Measurements from ENCODE around the gene SCFD2. TPM values are rescaled to one million over a fixed set of nuclear protein-coding genes. Genes with fewer than 3 reads are reported as not detected.

Gene SCFD2
- total RNA-seq, 1 experiment from 2014 or later, result 12.4 TPM

DNA sequence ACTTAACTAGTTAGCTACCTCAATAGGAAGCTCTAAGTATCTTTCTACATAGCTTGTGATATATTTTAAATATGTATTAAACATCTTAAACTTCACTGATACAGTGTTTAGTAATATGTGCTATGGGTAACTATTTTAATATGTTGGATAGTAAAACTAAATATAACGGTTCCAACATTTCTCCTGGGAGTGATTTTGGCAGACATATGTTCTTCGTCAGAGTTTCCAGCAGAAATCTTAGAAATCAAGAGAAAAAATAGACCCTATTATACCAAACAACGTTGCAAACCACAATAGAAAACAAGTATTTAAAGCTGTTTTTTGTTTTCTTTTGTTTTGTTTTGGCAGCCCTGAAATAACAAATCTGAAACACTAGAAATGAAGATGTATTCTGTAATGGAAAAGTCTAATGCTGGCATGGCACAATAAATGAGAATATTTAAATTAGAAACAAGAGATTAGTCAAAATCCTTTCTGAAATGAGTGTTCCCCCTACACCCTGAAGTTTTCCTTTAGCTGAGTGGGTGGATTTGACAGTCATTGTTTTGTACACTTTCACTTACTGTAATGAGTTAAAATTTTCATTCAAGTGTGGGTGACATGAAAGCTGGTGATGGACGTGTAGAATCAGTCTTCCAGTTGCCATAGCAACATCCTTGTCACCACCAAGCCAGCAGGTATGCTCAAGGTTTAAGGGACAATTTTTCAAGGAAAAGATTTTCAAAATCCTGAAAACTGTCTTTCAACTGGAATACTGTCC, 233.5 kb downstream of the SCFD2 start:
- DNase-seq (ENCODE audit: low spot score) (no peak), ATAC-seq (no peak)
- Mint-ChIP-seq H3K4me3 (no peak overlapping the region), H3K27ac (no peak overlapping the region), H3K27me3 (ENCODE audit: low read depth) (no peaks in the 10 kb centered on the region), H3K9me3 (peaks cover 7% of the 10 kb centered on the region), H3K4me1 (no peaks in the 10 kb centered on the region), H3K36me3 (no peaks in the 10 kb centered on the region)
- TF ChIP-seq, protein P1, sequence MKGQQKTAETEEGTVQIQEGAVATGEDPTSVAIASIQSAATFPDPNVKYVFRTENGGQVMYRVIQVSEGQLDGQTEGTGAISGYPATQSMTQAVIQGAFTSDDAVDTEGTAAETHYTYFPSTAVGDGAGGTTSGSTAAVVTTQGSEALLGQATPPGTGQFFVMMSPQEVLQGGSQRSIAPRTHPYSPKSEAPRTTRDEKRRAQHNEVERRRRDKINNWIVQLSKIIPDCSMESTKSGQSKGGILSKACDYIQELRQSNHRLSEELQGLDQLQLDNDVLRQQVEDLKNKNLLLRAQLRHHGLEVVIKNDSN (CRISPR knock-in tag; IDR thresholded peaks at IDR 0.05), result no peak
- TF ChIP-seq, protein P2, sequence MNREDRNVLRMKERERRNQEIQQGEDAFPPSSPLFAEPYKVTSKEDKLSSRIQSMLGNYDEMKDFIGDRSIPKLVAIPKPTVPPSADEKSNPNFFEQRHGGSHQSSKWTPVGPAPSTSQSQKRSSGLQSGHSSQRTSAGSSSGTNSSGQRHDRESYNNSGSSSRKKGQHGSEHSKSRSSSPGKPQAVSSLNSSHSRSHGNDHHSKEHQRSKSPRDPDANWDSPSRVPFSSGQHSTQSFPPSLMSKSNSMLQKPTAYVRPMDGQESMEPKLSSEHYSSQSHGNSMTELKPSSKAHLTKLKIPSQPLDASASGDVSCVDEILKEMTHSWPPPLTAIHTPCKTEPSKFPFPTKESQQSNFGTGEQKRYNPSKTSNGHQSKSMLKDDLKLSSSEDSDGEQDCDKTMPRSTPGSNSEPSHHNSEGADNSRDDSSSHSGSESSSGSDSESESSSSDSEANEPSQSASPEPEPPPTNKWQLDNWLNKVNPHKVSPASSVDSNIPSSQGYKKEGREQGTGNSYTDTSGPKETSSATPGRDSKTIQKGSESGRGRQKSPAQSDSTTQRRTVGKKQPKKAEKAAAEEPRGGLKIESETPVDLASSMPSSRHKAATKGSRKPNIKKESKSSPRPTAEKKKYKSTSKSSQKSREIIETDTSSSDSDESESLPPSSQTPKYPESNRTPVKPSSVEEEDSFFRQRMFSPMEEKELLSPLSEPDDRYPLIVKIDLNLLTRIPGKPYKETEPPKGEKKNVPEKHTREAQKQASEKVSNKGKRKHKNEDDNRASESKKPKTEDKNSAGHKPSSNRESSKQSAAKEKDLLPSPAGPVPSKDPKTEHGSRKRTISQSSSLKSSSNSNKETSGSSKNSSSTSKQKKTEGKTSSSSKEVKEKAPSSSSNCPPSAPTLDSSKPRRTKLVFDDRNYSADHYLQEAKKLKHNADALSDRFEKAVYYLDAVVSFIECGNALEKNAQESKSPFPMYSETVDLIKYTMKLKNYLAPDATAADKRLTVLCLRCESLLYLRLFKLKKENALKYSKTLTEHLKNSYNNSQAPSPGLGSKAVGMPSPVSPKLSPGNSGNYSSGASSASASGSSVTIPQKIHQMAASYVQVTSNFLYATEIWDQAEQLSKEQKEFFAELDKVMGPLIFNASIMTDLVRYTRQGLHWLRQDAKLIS (CRISPR knock-in tag; IDR thresholded peaks at IDR 0.05; ENCODE audit: borderline replicate concordance), result no peak
- TF ChIP-seq GRHL2 (CRISPR knock-in tag; IDR thresholded peaks at IDR 0.05; ENCODE audit: insufficient replicate concordance, severe bottlenecking), result no peak
- no peak for TF ChIP-seq GABPB1 (CRISPR knock-in tag; IDR thresholded peaks at IDR 0.05)
- no peak for TF ChIP-seq ESRRA (CRISPR knock-in tag; IDR thresholded peaks at IDR 0.05; ENCODE audit: borderline replicate concordance)
- TF ChIP-seq ATF3 (CRISPR knock-in tag; conservative IDR thresholded peaks at IDR 0.05), result no peak
- TF ChIP-seq ZNF232 (CRISPR knock-in tag; IDR thresholded peaks at IDR 0.05), result no peak
- TF ChIP-seq MXD4 (CRISPR knock-in tag; IDR thresholded peaks at IDR 0.05; ENCODE audit: borderline replicate concordance), result no peak
- no peak for TF ChIP-seq ELF4 (CRISPR knock-in tag; IDR thresholded peaks at IDR 0.05; ENCODE audit: low read depth)
- TF ChIP-seq TP53 (CRISPR knock-in tag; IDR thresholded peaks at IDR 0.05), result no peak
- TF ChIP-seq ZNF512 (CRISPR knock-in tag; IDR thresholded peaks at IDR 0.05; ENCODE audit: borderline replicate concordance), result no peak
- TF ChIP-seq IRF2 (CRISPR knock-in tag; IDR thresholded peaks at IDR 0.05; ENCODE audit: borderline replicate concordance, low read depth), result no peak
- no peak for TF ChIP-seq ZSCAN18 (CRISPR knock-in tag; IDR thresholded peaks at IDR 0.05)
- TF ChIP-seq FOXK1 (CRISPR knock-in tag; IDR thresholded peaks at IDR 0.05), result no peak
- no peak for TF ChIP-seq ZNF121 (CRISPR knock-in tag; IDR thresholded peaks at IDR 0.05)
- TF ChIP-seq JAZF1 (CRISPR knock-in tag; IDR thresholded peaks at IDR 0.05), result no peak
- no peak for TF ChIP-seq ZNF263 (CRISPR knock-in tag; IDR thresholded peaks at IDR 0.05; ENCODE audit: low read depth)
- TF ChIP-seq, protein P3, sequence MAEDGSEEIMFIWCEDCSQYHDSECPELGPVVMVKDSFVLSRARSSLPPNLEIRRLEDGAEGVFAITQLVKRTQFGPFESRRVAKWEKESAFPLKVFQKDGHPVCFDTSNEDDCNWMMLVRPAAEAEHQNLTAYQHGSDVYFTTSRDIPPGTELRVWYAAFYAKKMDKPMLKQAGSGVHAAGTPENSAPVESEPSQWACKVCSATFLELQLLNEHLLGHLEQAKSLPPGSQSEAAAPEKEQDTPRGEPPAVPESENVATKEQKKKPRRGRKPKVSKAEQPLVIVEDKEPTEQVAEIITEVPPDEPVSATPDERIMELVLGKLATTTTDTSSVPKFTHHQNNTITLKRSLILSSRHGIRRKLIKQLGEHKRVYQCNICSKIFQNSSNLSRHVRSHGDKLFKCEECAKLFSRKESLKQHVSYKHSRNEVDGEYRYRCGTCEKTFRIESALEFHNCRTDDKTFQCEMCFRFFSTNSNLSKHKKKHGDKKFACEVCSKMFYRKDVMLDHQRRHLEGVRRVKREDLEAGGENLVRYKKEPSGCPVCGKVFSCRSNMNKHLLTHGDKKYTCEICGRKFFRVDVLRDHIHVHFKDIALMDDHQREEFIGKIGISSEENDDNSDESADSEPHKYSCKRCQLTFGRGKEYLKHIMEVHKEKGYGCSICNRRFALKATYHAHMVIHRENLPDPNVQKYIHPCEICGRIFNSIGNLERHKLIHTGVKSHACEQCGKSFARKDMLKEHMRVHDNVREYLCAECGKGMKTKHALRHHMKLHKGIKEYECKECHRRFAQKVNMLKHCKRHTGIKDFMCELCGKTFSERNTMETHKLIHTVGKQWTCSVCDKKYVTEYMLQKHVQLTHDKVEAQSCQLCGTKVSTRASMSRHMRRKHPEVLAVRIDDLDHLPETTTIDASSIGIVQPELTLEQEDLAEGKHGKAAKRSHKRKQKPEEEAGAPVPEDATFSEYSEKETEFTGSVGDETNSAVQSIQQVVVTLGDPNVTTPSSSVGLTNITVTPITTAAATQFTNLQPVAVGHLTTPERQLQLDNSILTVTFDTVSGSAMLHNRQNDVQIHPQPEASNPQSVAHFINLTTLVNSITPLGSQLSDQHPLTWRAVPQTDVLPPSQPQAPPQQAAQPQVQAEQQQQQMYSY (CRISPR knock-in tag; IDR thresholded peaks at IDR 0.05), result no peak
- TF ChIP-seq KAT7 (CRISPR knock-in tag; IDR thresholded peaks at IDR 0.05; ENCODE audit: borderline replicate concordance), result no peak
- POLR2A ChIA-PET, result no interaction called here
- CTCF ChIA-PET, result no interaction called here

Measured in WTC11 (cell line).